SW480 (cell line): Measurements from ENCODE around the gene MAPRE3.
A peak's percentile ranks its signal among the peaks of the same experiment; 100 is the strongest.

Source experiments
- DNase-seq: peaks from one replicate; pipeline ENCODE4 v3.0.0-alpha.2; 2016; ENCODE audit warnings: low spot score

The MAPRE3 gene

GRCh38 chr2:27016801-27017325, 46.4 kb downstream of the MAPRE3 start:
- DNase-seq, result peak; percentile 72

GRCh38 chr2:27018142-27018541, 47.7 kb downstream of the MAPRE3 start:
- no peak for DNase-seq

- DNase-seq, result no peak
Measured at GRCh38 chr2:27019459-27019858, 49.0 kb downstream of the MAPRE3 start.

- peak; percentile 26 for DNase-seq
Measured at GRCh38 chr2:27019931-27020855, 49.8 kb downstream of the MAPRE3 start.

GRCh38 chr2:27021253-27022049, 51.0 kb downstream of the MAPRE3 start:
- DNase-seq, result peak; percentile 98

- no peak for DNase-seq
Measured at GRCh38 chr2:27023740-27024139, 53.3 kb downstream of the MAPRE3 start.

- no peak for DNase-seq
Measured at GRCh38 chr2:27024188-27024587, 53.8 kb downstream of the MAPRE3 start.

- no peak for DNase-seq
Measured at GRCh38 chr2:27024812-27025211, 54.4 kb downstream of the MAPRE3 start.

GRCh38 chr2:27025281-27025800, 54.9 kb downstream of the MAPRE3 start:
- DNase-seq, result no peak

- no peak for DNase-seq
Measured at GRCh38 chr2:27025861-27026851, 55.7 kb downstream of the MAPRE3 start.

GRCh38 chr2:27027211-27027651, 56.8 kb downstream of the MAPRE3 start:
- no peak for DNase-seq

GRCh38 chr2:27029051-27029450, 58.6 kb downstream of the MAPRE3 start:
- no peak for DNase-seq

GRCh38 chr2:27032495-27033252, 62.2 kb downstream of the MAPRE3 start, which contains the start of gene TMEM214:
Gene TMEM214 (plus strand): TSS chr2:27032965. CDS start chr2:27033016, 51 bp downstream.
- DNase-seq, result peak; percentile 90

- DNase-seq, result no peak
Measured at GRCh38 chr2:27033253-27033852, 62.9 kb downstream of the MAPRE3 start.

- DNase-seq, result no peak
Measured at GRCh38 chr2:27038012-27038411, 67.6 kb downstream of the MAPRE3 start.

- DNase-seq, result no peak
Measured at GRCh38 chr2:27038631-27039339, 68.3 kb downstream of the MAPRE3 start.

GRCh38 chr2:27039426-27039825, 69.0 kb downstream of the MAPRE3 start:
- no peak for DNase-seq

GRCh38 chr2:27039871-27040270, 69.4 kb downstream of the MAPRE3 start:
- no peak for DNase-seq

GRCh38 chr2:27040282-27040681, 69.8 kb downstream of the MAPRE3 start:
- no peak for DNase-seq
